ENCODE data around the gene RUNX1.

The RUNX1 gene

GRCh38 chr21:34921151-34921550 is 128.0 kb downstream of the RUNX1 start:
- no peak for DNase-seq

- DNase-seq: no peak
Measured at GRCh38 chr21:34919406-34919805, 129.7 kb downstream of the RUNX1 start.

GRCh38 chr21:34916446-34916845 is 132.7 kb downstream of the RUNX1 start:
- no peak for DNase-seq

GRCh38 chr21:34915364-34915841 is 133.7 kb downstream of the RUNX1 start:
- no peak for DNase-seq

- DNase-seq: no peak
Measured at GRCh38 chr21:34914239-34914638, 134.9 kb downstream of the RUNX1 start.

GRCh38 chr21:34913811-34914210 is 135.3 kb downstream of the RUNX1 start:
- DNase-seq: no peak

- DNase-seq: no peak
Measured at GRCh38 chr21:34912022-34912945, 136.8 kb downstream of the RUNX1 start.

- DNase-seq: no peak
Measured at GRCh38 chr21:34911360-34911759, 137.7 kb downstream of the RUNX1 start.

GRCh38 chr21:34910396-34910795 is 138.7 kb downstream of the RUNX1 start:
- DNase-seq: no peak

- no peak for DNase-seq
Measured at GRCh38 chr21:34909492-34910292, 139.4 kb downstream of the RUNX1 start.

- DNase-seq: no peak
Measured at GRCh38 chr21:34908419-34909055, 140.6 kb downstream of the RUNX1 start.

GRCh38 chr21:34907461-34908418 is 141.4 kb downstream of the RUNX1 start:
- DNase-seq: no peak

- no peak for DNase-seq
Measured at GRCh38 chr21:34906401-34906800, 142.7 kb downstream of the RUNX1 start.

- no peak for DNase-seq
Measured at GRCh38 chr21:34905218-34905537, 143.9 kb downstream of the RUNX1 start.

- DNase-seq: no peak
Measured at GRCh38 chr21:34904526-34905217, 144.4 kb downstream of the RUNX1 start.

GRCh38 chr21:34900376-34900775 is 148.7 kb downstream of the RUNX1 start:
- peak; percentile 26 to 59 for DNase-seq

GRCh38 chr21:34899760-34900159 is 149.3 kb downstream of the RUNX1 start:
- no peak for DNase-seq

GRCh38 chr21:34899302-34899701 is 149.8 kb downstream of the RUNX1 start:
- no peak for DNase-seq

GRCh38 chr21:34897828-34898227 is 151.3 kb downstream of the RUNX1 start:
- DNase-seq: no peak

- DNase-seq: no peak
Measured at GRCh38 chr21:34894401-34894800, 154.7 kb downstream of the RUNX1 start.

GRCh38 chr21:34892209-34892608 is 156.9 kb downstream of the RUNX1 start:
- peak in 1 of 2 experiments; percentile 47 for DNase-seq

- DNase-seq: no peak
Measured at GRCh38 chr21:34891613-34891943, 157.5 kb downstream of the RUNX1 start.
